GM21737 (cell line): ENCODE results near the gene DNAH12.

Experiments used
- ATAC-seq: cut with Tn5 transposase; IDR thresholded peaks from one replicate; pipeline ENCODE4 v1.9.1; 2021; ENCODE audit warnings: mild to moderate bottlenecking, moderate library complexity; ENCODE audit not compliant: unreplicated experiment

DNAH12 gene

GRCh38 chr3:57256844-57257243 is 287.3 kb downstream of the DNAH12 start:
- no peak for ATAC-seq

GRCh38 chr3:57252404-57252803 is 291.7 kb downstream of the DNAH12 start:
- ATAC-seq: no peak

- no peak for ATAC-seq
Observed at GRCh38 chr3:57244946-57245345, 299.2 kb downstream of the DNAH12 start.
